ENCODE data around the gene CLCNKB. TPM values are rescaled to one million over a fixed set of nuclear protein-coding genes. Genes with fewer than 3 reads are reported as not detected.
"Not testable (repeated sequence)": the region's sequence is repeated elsewhere in the genome, so short reads cannot be mapped to it uniquely, and the experiment has no call there.

The CLCNKB gene
- total and polyA plus RNA-seq, 2 of the 13 experiments (the other 11 are each of a cell fraction or from before 2014, with no cell fraction given): 0.04 TPM; not detected in 1

DNA sequence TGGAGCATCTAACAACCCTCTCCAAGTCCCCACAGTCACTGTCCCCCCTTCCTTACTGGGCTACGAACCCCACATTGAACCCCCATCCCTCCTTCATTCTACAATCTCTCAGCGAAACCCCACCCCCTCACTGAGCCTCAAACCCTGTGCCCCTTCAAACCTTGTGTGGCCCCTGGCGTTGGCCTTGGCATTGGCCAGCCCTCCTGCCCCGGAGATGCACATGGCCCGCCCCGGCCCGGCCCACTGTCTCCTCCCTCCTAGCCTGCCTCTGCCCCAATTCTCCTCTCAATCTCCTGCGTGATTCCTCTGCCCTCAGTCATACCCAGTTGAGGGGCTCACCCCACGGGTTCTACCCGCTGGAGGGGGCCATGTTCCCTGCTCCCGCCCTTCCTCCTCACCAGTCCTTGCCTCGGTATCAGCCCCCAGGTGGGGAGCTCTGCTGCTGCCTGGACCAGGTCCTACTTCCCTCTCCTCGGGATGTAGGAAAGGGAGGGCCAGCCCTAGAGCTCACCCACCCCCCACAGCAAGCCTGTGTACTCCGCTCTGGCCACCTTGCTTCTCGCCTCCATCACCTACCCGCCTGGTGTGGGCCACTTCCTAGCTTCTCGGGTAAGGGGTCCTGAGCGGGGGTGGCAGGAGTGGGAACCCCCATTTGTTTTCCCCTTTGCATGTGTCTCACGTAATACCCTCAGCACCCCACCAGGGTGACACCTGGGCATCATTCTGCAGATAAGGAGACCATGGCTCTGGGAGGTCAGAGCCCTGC is 15.2 kb upstream of the CLCNKB start:
- FAIRE-seq (no peak), ATAC-seq (no peak), DNase-seq (ENCODE audit: low spot score) (no peak)
- 20% methylated on average over 16 of the region's 19 CpGs for WGBS (ENCODE audit: low lambda C conversion rate)
- H4K20me1 ChIP-seq (ENCODE audit: insufficient read depth, low read length): peaks cover 3% of the 10 kb centered on the region; the same call in 1 of the 2 replicates
- H3K79me2 ChIP-seq (ENCODE audit: insufficient read depth, low read length): no peaks in the 10 kb centered on the region
- no peaks in the 10 kb centered on the region for H3K36me3 ChIP-seq (replicated peaks in 1 of 2; ENCODE audit: control insufficient read depth in 1 of 2, insufficient read depth in 2 of 2, low read length in 2 of 2)
- no peak overlapping the region for H3K27ac ChIP-seq (ENCODE audit: extremely low read length, insufficient read depth, low read length)
- H3K27me3 ChIP-seq (ENCODE audit: control insufficient read depth in 1 of 2, insufficient read depth in 2 of 2, low read length in 2 of 2): peaks cover 9 to 32% of the 10 kb centered on the region in 2 experiments; a peak in 4 of 5 replicates
- in situ Hi-C loops (cut with HindIII; ENCODE audit: extremely low pct_ligation_motif_present, low pct_unique_long_range_greater_than_20kb): no loop called here
- POLR2A ChIA-PET: no interaction called here
- intact Hi-C loops (cut with micrococcal nuclease; ENCODE audit: unreplicated experiment): no loop called here
- H3K4me2 ChIP-seq (ENCODE audit: low read depth, low read length): no peak overlapping the region
- BruUV-seq (replicated peaks): no TSS peak
- TF ChIP-seq RXRB (CRISPR knock-in tag; IDR thresholded peaks at IDR 0.05; ENCODE audit: borderline replicate concordance) (no peak), NRL (CRISPR knock-in tag; IDR thresholded peaks at IDR 0.05; ENCODE audit: borderline replicate concordance) (no peak), NFRKB (IDR thresholded peaks at IDR 0.05) (no peak), SRSF1 (optimal IDR thresholded peaks at IDR 0.05; ENCODE audit: low read depth, low read length) (no peak), CENPX (CRISPR knock-in tag; IDR thresholded peaks at IDR 0.05) (no peak), KDM6A (CRISPR knock-in tag; IDR thresholded peaks at IDR 0.05; ENCODE audit: low read depth) (no peak), ZNF674 (CRISPR knock-in tag; IDR thresholded peaks at IDR 0.05; ENCODE audit: low read depth) (no peak), ZNF335 (CRISPR knock-in tag; IDR thresholded peaks at IDR 0.05) (no peak), ELF3 (CRISPR knock-in tag; IDR thresholded peaks at IDR 0.05) (no peak)
- H3K4me3 ChIP-seq (replicated peaks in 1 of 3; ENCODE audit: insufficient read depth in 1 of 3, low read depth in 2 of 3, low read length in 3 of 3): no peak overlapping the region
- CTCF ChIA-PET (ENCODE audit: low intra/inter-chr PET ratio, low total read pairs): no interaction called here
- no peak overlapping the region for H2AFZ ChIP-seq (ENCODE audit: low read length)
- no peak overlapping the region for H3K9ac ChIP-seq (ENCODE audit: insufficient read depth, low read depth, low read length)
- peaks cover 19% of the 10 kb centered on the region for H3K4me1 ChIP-seq (ENCODE audit: insufficient read depth, low read length)
- no peaks in the 10 kb centered on the region for H3K9me3 ChIP-seq (ENCODE audit: low read length)

DNA sequence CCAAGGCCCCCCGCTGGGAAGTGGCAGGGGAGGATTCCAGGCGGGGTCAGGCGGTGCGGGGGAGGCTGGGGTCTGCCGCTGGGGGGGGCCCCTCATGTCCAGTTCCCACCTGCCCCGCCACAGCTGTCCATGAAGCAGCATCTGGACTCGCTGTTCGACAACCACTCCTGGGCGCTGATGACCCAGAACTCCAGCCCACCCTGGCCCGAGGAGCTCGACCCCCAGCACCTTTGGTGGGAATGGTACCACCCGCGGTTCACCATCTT is 14.6 kb upstream of the CLCNKB start:
- H3K36me3 ChIP-seq (replicated peaks in 1 of 2; ENCODE audit: control insufficient read depth in 1 of 2, insufficient read depth in 2 of 2, low read length in 2 of 2); H3K4me3 ChIP-seq (replicated peaks in 1 of 3; ENCODE audit: insufficient read depth in 1 of 3, low read depth in 2 of 3, low read length in 3 of 3); H3K79me2 ChIP-seq (ENCODE audit: insufficient read depth, low read length); H3K4me2 ChIP-seq (ENCODE audit: low read depth, low read length); in situ Hi-C loops (cut with HindIII; ENCODE audit: extremely low pct_ligation_motif_present, low pct_unique_long_range_greater_than_20kb); BruUV-seq (replicated peaks); POLR2A ChIA-PET; intact Hi-C loops (cut with micrococcal nuclease; ENCODE audit: unreplicated experiment); H4K20me1 ChIP-seq (ENCODE audit: insufficient read depth, low read length); FAIRE-seq; DNase-seq (ENCODE audit: low spot score); H3K9me3 ChIP-seq (ENCODE audit: low read length); CTCF ChIA-PET (ENCODE audit: low intra/inter-chr PET ratio, low total read pairs); H3K9ac ChIP-seq (ENCODE audit: insufficient read depth, low read depth, low read length); ATAC-seq; H3K27ac ChIP-seq (ENCODE audit: extremely low read length, insufficient read depth, low read length); H2AFZ ChIP-seq (ENCODE audit: low read length): not testable (repeated sequence)
- 46% methylated on average over 8 of the region's 13 CpGs for WGBS (ENCODE audit: low lambda C conversion rate)
- Histone ChIP-seq H3K4me1 (ENCODE audit: insufficient read depth, low read length) (peaks cover 19% of the 10 kb centered on the region), H3K27me3 (ENCODE audit: control insufficient read depth in 1 of 2, insufficient read depth in 2 of 2, low read length in 2 of 2) (peaks cover 9 to 32% of the 10 kb centered on the region in 2 experiments; a peak in 4 of 5 replicates)

Measured in HepG2 (cell line).